Gastrocnemius medialis (tissue), 4 donors: ENCODE measurements around the gene RAB7A.

Experiments used
- CTCF ChIP-seq, 5 experiments: fragments of 450-650 bp in 3 of 5; fragments of 200-600 bp in 2 of 5; sonication (generic) in 2 of 5; IDR thresholded peaks in 4 of 5; conservative IDR thresholded peaks in 1 of 5; 1 replicate in 4 of 5; 2 replicates in 1 of 5; pipeline ENCODE4 v1.5.1; 2016 to 2019; ENCODE audit warnings: antibody characterized with exemption in 5 of 5, mild to moderate bottlenecking in 3 of 5, moderate library complexity in 3 of 5
- POLR2A ChIP-seq, 2 donors: fragments of 450-650 bp; IDR thresholded peaks; one replicate each; pipeline ENCODE4 v1.6.1; 2017; ENCODE audit warnings: antibody characterized with exemption in 2 of 2, mild to moderate bottlenecking in 2 of 2, moderate library complexity in 2 of 2

- no peak for TF ChIP-seq CTCF (IDR thresholded peaks at IDR 0.05 in 4 of 5, conservative IDR thresholded peaks at IDR 0.05 in 1 of 5)
- peak in 1 of 2 donors; percentile 8 for TF ChIP-seq POLR2A (IDR thresholded peaks at IDR 0.05)
Observed at GRCh38 chr3:128824132-128824850, 98.3 kb downstream of the RAB7A start.
